AG09309 (cell line): Measurements from ENCODE around the gene COP1.
"Not testable (repeated sequence)": the region's sequence is repeated elsewhere in the genome, so short reads cannot be mapped to it uniquely, and the experiment has no call there.

Source experiments
- DNase-seq: peaks from one replicate; pipeline ENCODE4 v3.0.0-alpha.2; 2010; ENCODE audit warnings: low read depth
- H3K4me3 ChIP-seq: 2 replicates; pipeline ENCODE4 v1.5.1; 2011; ENCODE audit warnings: mild to moderate bottlenecking, low read depth, low read length, moderate library complexity; ENCODE audit not compliant: control insufficient read depth
- CTCF ChIP-seq: IDR thresholded peaks from 2 replicates; pipeline ENCODE4 v1.5.1; 2011; ENCODE audit warnings: mild to moderate bottlenecking, low read depth, low read length, inconsistent platforms; ENCODE audit not compliant: insufficient read depth, control insufficient read depth; ENCODE audit errors: missing control alignments

Gene COP1

DNA sequence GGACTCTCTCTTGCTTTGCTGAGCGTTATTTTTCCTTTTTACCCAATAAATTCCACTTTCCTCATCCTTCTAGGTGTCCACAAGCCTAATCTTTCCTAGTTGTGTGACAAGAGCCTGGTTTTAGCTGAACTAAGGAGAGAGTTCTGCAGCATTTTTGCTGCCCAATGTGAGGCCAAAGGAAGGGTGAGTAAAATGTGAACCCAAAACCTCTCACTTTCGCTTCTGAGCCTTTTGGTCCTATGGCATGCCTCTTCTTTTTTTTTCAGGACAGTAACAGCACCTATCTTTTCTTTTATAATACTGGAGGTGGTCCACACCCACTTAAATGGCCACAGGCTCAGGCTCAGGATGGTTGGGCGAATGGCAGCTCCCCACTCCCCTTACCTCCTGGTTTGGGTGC, 111.1 kb downstream of the COP1 start:
- TF ChIP-seq CTCF: no peak
- DNase-seq: no peak
- H3K4me3 ChIP-seq: no peak overlapping the region

DNA sequence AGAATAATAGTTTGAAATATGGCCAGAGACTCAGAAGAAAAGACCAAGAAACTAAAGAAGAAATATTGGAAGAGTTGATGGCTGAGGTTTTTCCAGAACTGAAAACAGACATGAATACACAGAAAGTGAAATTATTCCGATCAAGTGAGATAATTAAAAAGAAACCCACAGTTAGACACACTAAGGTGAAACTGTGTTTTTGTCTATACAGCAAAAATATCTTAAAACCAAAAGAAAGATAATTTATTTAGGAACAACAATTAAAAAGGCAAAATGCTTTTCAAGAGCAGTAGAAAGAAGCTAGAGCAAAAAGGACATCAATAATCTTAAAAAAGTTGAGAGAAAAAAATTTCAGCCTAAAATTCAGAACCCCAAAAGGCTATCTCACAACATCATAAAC, 116.3 kb downstream of the COP1 start:
- no peak for DNase-seq
- H3K4me3 ChIP-seq: no peak overlapping the region
- no peak for TF ChIP-seq CTCF

DNA sequence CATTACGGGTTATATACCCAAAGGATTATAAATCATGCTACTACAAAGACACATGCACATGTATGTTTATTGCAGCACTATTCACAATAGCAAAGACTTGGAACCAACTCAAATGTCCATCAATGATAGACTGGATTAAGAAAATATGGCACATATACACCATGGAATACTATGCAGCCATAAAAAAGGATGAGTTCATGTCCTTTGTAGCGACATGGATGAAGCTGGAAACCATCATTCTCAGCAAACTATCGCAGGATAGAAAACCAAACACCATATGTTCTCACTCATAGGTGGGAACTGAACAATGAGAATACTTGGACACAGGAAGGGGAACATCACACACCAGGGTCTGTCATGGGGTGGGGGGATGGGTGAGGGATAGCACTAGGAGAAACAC, 119.3 kb downstream of the COP1 start:
- DNase-seq, H3K4me3 ChIP-seq: not testable (repeated sequence)

- peak; percentile 18 for DNase-seq
- peak; percentile 65 for TF ChIP-seq CTCF
- no peak overlapping the region for H3K4me3 ChIP-seq
Observed at GRCh38 chr1:176073524-176074157, 133.4 kb downstream of the COP1 start.

DNA sequence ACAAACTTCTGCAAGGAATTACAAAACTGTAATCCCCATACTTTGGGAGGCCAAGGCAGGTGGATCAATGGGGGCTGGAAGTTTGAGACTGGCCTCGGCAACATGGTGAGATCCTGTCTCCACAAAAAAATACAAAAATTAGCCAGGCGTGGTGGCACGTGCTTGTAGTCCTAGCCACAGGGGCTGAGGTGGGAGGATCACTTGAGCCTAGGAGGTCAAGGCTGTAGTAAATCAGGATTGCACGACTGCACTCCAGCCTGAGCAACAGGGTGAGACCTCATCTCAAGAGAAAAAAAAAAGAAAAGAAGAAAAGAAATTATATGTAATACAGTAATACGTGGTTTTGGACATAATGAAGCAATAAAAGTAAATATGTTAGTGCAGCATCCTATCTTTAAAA, 138.2 kb downstream of the COP1 start:
- no peak for TF ChIP-seq CTCF
- no peak for DNase-seq
- H3K4me3 ChIP-seq: no peak overlapping the region

DNA sequence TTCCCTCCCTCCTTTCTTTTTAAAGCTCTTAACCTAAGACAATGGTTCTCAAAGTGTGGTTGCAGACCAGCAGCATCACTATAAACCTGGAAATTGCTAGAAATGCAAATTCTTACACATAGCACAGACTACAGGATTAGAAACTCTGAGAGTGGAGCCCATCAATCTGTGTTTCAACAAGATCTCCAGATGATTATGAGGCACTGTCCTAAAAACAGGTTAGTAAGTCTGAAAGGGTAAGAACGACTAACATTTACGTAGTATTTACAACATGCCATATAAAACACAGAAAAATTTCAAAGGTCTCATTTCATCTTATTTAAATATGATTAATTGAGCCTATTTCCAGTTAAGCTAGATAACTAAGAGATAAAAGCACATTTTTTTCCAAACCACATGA, 138.8 kb downstream of the COP1 start:
- DNase-seq: no peak
- no peak for TF ChIP-seq CTCF
- H3K4me3 ChIP-seq: no peak overlapping the region

GRCh38 chr1:176066709-176067108, 140.4 kb downstream of the COP1 start:
- no peak overlapping the region for H3K4me3 ChIP-seq
- TF ChIP-seq CTCF: no peak
- DNase-seq: no peak
